ENCODE results near the gene MAGEB17. TPM values are rescaled to one million over a fixed set of nuclear protein-coding genes. Genes with fewer than 3 reads are reported as not detected.

Gene MAGEB17
- total RNA-seq, 2 experiments from 2014 or later = not detected

DNA sequence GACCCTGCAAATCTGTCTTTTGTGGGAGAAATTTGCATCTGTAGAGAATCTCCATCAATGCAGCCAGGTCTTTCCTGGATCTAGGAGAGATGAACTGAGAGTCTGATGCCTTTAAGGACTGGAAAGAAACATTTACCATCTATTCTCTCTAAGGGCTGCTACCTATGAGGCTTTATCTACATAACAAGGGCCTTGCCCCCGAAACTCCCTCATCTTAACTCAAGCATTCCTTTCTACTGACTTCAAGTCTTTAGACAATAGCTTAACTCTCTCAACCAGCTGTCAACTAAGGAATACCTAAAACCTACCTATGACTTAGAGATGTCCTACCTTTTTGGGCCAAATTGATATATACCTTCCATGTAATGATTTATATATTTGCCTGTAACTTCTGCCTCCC is 32.1 kb downstream of the MAGEB17 start:
- ChIA-PET CTCF (no interaction called here), POLR2A (no interaction called here)
- no peak overlapping the region for H3K27ac Mint-ChIP-seq
- H3K4me3 Mint-ChIP-seq = no peak overlapping the region
- peaks cover 11% of the 10 kb centered on the region for H3K27me3 Mint-ChIP-seq
- H3K4me1 Mint-ChIP-seq = no peaks in the 10 kb centered on the region
- H3K36me3 Mint-ChIP-seq (ENCODE audit: low read depth) = no peaks in the 10 kb centered on the region
- no peaks in the 10 kb centered on the region for H3K9me3 Mint-ChIP-seq
- DNase-seq = no peak

- H3K4me3 Mint-ChIP-seq = no peak overlapping the region
- H3K27me3 Mint-ChIP-seq = peaks cover 7% of the 10 kb centered on the region
- no peaks in the 10 kb centered on the region for H3K4me1 Mint-ChIP-seq
- DNase-seq = no peak
- H3K36me3 Mint-ChIP-seq (ENCODE audit: low read depth) = no peaks in the 10 kb centered on the region
- ChIA-PET CTCF (no interaction called here), POLR2A (no interaction called here)
- no peaks in the 10 kb centered on the region for H3K9me3 Mint-ChIP-seq
- H3K27ac Mint-ChIP-seq = no peak overlapping the region
Observed at GRCh38 chrX:16202943-16203342, 35.7 kb downstream of the MAGEB17 start.

GRCh38 chrX:16204538-16204937 is 37.3 kb downstream of the MAGEB17 start:
- DNase-seq = no peak
- no peaks in the 10 kb centered on the region for H3K36me3 Mint-ChIP-seq (ENCODE audit: low read depth)
- no peak overlapping the region for H3K27ac Mint-ChIP-seq
- H3K9me3 Mint-ChIP-seq = no peaks in the 10 kb centered on the region
- H3K4me1 Mint-ChIP-seq = no peaks in the 10 kb centered on the region
- CTCF ChIA-PET = interaction anchor here (0.6 kb wide), 1 partner anchor 421 kb away, joined by 6 read pairs; no protein-coding TSS in a partner anchor
- POLR2A ChIA-PET = no interaction called here
- peaks cover 2% of the 10 kb centered on the region for H3K27me3 Mint-ChIP-seq
- H3K4me3 Mint-ChIP-seq = no peak overlapping the region

- peaks cover 2% of the 10 kb centered on the region for H3K27me3 Mint-ChIP-seq
- no peak overlapping the region for H3K27ac Mint-ChIP-seq
- CTCF ChIA-PET = no interaction called here
- no peak overlapping the region for H3K4me3 Mint-ChIP-seq
- H3K4me1 Mint-ChIP-seq = no peaks in the 10 kb centered on the region
- no peaks in the 10 kb centered on the region for H3K36me3 Mint-ChIP-seq (ENCODE audit: low read depth)
- DNase-seq = no peak
- POLR2A ChIA-PET = no interaction called here
- H3K9me3 Mint-ChIP-seq = no peaks in the 10 kb centered on the region
Observed at GRCh38 chrX:16205840-16206239, 38.6 kb downstream of the MAGEB17 start.

GRCh38 chrX:16207634-16208033 is 40.4 kb downstream of the MAGEB17 start:
- CTCF ChIA-PET = interaction anchor here (1.2 kb wide), 1 partner anchor 32 kb away, joined by 3 read pairs; no protein-coding TSS in a partner anchor
- H3K27me3 Mint-ChIP-seq = no peaks in the 10 kb centered on the region
- no peak overlapping the region for H3K4me3 Mint-ChIP-seq
- POLR2A ChIA-PET = no interaction called here
- H3K4me1 Mint-ChIP-seq = no peaks in the 10 kb centered on the region
- H3K9me3 Mint-ChIP-seq = no peaks in the 10 kb centered on the region
- no peaks in the 10 kb centered on the region for H3K36me3 Mint-ChIP-seq (ENCODE audit: low read depth)
- H3K27ac Mint-ChIP-seq = no peak overlapping the region
- no peak for DNase-seq

DNA sequence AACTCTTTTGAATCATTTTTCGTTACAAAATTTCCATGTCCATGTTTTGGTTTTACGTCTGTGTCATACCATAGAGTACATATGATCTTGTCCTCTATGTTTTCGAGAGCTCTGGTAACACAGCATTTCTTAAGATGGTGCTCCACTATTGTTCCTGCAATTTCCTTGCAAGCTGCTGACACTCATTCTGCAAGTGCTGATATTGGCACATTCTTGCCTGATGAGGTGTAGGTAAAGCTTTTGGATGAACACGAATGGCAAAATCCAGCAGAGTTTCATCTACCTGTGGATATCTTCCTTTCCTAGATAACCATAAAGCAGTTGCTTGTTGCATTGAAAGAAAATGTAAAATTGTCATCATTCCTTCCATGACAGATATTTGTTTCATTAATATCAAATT is 41.3 kb downstream of the MAGEB17 start:
- H3K36me3 Mint-ChIP-seq (ENCODE audit: low read depth) = no peaks in the 10 kb centered on the region
- no peak overlapping the region for H3K4me3 Mint-ChIP-seq
- no peak overlapping the region for H3K27ac Mint-ChIP-seq
- no peak for DNase-seq
- ChIA-PET CTCF (interaction anchor here (1.2 kb wide), 1 partner anchor 31 kb away, joined by 3 read pairs; no protein-coding TSS in a partner anchor), POLR2A (no interaction called here)
- no peaks in the 10 kb centered on the region for H3K4me1 Mint-ChIP-seq
- H3K9me3 Mint-ChIP-seq = no peaks in the 10 kb centered on the region
- no peaks in the 10 kb centered on the region for H3K27me3 Mint-ChIP-seq

DNA sequence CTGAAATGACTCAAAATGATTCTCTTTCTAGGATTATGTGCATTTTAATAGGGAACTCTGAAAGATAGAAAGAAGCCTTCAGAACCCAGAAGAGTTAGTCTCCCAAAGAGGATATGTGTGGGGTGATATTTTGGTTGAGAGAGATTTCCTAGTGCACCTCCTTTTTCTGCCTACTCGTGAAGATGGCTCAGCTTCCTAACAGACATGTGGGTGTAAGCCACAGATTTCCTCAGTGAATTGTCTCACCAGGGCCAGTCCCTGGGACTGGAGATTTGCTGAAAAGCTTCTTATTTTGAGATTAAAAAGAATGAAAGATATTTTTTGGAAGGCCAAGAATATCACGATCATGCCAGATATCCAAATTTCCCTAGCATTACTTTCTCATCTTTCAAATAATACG is 42.8 kb downstream of the MAGEB17 start:
- no peak overlapping the region for H3K27ac Mint-ChIP-seq
- H3K9me3 Mint-ChIP-seq = no peaks in the 10 kb centered on the region
- no peaks in the 10 kb centered on the region for H3K36me3 Mint-ChIP-seq (ENCODE audit: low read depth)
- no peaks in the 10 kb centered on the region for H3K4me1 Mint-ChIP-seq
- no peak overlapping the region for H3K4me3 Mint-ChIP-seq
- POLR2A ChIA-PET = no interaction called here
- DNase-seq = no peak
- no peaks in the 10 kb centered on the region for H3K27me3 Mint-ChIP-seq
- CTCF ChIA-PET = no interaction called here

DNA sequence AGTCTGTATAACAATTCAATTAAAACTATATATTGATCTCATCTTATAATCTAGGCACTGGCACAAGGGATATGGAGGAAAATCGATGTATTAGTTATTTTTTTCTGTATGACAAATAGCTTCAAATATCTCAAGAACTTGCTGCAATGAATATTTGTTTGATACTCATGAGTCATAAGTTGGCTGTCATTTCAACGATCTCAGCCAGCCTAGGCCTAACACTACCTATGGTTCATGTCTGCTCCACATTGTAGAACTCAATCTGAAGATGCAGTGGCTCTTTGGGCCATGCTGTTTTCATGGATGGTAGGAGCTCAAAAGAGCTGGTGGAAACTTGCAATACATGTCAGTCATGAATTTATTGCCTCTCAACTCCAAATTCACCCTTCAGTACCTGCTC is 44.7 kb downstream of the MAGEB17 start:
- POLR2A ChIA-PET = no interaction called here
- Mint-ChIP-seq H3K4me1 (no peaks in the 10 kb centered on the region), H3K9me3 (no peaks in the 10 kb centered on the region), H3K27ac (no peak overlapping the region), H3K27me3 (no peaks in the 10 kb centered on the region), H3K4me3 (no peak overlapping the region), H3K36me3 (ENCODE audit: low read depth) (no peaks in the 10 kb centered on the region)
- DNase-seq = no peak
- CTCF ChIA-PET = interaction anchor here (0.6 kb wide), 1 partner anchor 507 kb away, joined by 3 read pairs; no protein-coding TSS in a partner anchor

GRCh38 chrX:16212436-16212835 is 45.2 kb downstream of the MAGEB17 start:
- no peak overlapping the region for H3K4me3 Mint-ChIP-seq
- POLR2A ChIA-PET = no interaction called here
- no peaks in the 10 kb centered on the region for H3K36me3 Mint-ChIP-seq (ENCODE audit: low read depth)
- CTCF ChIA-PET = interaction anchor here (0.6 kb wide), 1 partner anchor 507 kb away, joined by 3 read pairs; no protein-coding TSS in a partner anchor
- DNase-seq = no peak
- no peaks in the 10 kb centered on the region for H3K27me3 Mint-ChIP-seq
- no peak overlapping the region for H3K27ac Mint-ChIP-seq
- H3K9me3 Mint-ChIP-seq = no peaks in the 10 kb centered on the region
- no peaks in the 10 kb centered on the region for H3K4me1 Mint-ChIP-seq

DNA sequence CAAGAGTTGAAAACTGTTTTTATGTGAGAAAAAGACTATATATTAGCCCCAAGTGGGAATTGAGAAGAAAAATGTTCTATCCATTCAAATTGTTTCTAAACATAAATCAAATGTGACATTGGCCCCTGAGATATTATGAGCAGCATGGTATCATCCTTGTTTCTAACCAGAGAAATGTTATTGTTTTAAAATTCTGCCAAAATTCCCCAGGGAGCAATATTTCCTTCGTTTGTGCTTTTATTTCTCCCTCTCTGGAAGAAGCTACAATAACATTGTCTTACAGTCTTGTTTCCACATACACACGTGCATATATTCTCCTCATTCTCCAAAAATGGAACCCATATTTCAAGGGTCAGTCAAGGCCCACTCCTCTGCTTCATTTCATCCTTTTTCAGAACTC is 46.7 kb downstream of the MAGEB17 start:
- Mint-ChIP-seq H3K4me1 (no peaks in the 10 kb centered on the region), H3K9me3 (no peaks in the 10 kb centered on the region), H3K4me3 (no peak overlapping the region), H3K27me3 (no peaks in the 10 kb centered on the region), H3K36me3 (ENCODE audit: low read depth) (no peaks in the 10 kb centered on the region), H3K27ac (no peak overlapping the region)
- no peak for DNase-seq
- ChIA-PET POLR2A (no interaction called here), CTCF (interaction anchor here (0.6 kb wide), 1 partner anchor 471 kb away, joined by 3 read pairs; no protein-coding TSS in a partner anchor)

DNA sequence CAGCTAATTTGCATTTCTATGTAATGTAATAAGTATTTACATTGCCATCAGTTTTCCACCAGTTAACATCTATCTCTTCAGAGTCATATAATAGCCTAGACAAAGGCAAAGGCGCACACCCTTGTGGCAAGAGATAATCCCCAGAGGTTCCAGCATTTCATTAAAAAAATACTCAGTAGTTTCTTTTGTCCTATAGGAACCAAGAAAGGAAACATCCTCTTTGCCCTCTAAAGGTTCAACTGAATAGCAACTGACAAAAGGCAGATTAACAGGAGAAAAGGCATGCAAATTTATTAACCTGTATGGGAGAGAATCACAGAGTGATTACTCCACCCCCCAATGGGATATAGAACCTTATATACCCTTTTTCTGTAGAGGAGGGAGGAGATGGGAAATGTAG is 48.4 kb downstream of the MAGEB17 start:
- Mint-ChIP-seq H3K27me3 (no peaks in the 10 kb centered on the region), H3K36me3 (ENCODE audit: low read depth) (no peaks in the 10 kb centered on the region), H3K27ac (no peak overlapping the region), H3K4me1 (no peaks in the 10 kb centered on the region), H3K4me3 (no peak overlapping the region), H3K9me3 (peaks cover under 1% of the 10 kb centered on the region)
- DNase-seq = no peak
- POLR2A ChIA-PET = no interaction called here
- CTCF ChIA-PET = no interaction called here

Other genes with a start within 250 kb of the MAGEB17 start
- gene GRPR, start 43.9 kb upstream of the MAGEB17 start, total RNA-seq = under 1 TPM in 1 of 2 experiments, not detected in 1; 0.10 TPM

Data from activated CD4-positive, alpha-beta T cell treated with anti-CD3 and anti-CD28 coated beads, Interleukin-2, amount 10 ng/mL, durations not matched to agents 7 days and 5 days (primary cell).